Measurements from ENCODE around the gene PCK1. TPM values are rescaled to one million over a fixed set of nuclear protein-coding genes. Genes with fewer than 3 reads are reported as not detected.

Gene PCK1
- total RNA-seq, 2 donors from 2014 or later, result not detected

DNA sequence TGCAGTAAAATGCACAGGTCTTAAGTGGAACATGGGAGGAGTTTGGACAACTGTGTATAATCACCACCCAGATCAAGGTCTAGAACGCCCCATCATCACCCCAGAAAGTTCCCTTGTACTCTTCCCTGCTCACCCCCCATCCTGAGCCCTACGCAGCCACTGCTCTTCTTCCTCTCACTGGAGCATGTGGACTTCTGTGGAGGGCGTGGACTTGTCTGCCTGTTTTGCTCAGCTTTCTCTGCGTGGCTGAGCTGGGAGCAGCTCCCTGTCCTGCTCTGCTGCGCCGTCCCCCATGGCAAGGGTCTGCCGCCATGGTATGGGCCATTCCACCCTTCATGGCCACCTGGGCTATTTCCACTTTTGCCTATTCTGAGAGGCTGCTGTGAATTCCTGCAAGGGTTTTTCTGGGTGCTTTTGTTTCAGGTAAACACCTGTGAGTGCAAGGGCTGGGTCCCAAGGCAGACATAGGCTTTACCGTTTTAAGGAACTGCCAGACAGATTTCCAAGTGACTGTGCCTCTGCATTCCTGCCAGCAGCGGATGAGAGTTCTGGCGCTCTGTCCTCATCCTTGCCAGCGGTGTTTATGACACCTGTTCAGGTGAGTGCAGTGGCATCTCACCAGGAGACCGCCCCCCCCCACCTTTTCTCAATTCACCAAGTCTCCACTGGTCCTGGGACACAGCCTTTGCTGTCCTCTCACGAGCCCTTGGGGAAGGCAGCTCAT, 19.7 kb downstream of the PCK1 start:
- peaks cover 4% of the 10 kb centered on the region for H3K4me1 Mint-ChIP-seq
- ATAC-seq (no peak), DNase-seq (no peak)
- peaks cover 72% of the 10 kb centered on the region for H3K27me3 Mint-ChIP-seq
- H3K9me3 ChIP-seq (ENCODE audit: control insufficient read depth, low read length, poor library complexity, severe bottlenecking), result no peaks in the 10 kb centered on the region
- peaks cover 4% of the 10 kb centered on the region for H3K36me3 Mint-ChIP-seq (ENCODE audit: low read depth)
- H3K27ac Mint-ChIP-seq, result no peak overlapping the region
- H3K4me3 Mint-ChIP-seq, result no peak overlapping the region

DNA sequence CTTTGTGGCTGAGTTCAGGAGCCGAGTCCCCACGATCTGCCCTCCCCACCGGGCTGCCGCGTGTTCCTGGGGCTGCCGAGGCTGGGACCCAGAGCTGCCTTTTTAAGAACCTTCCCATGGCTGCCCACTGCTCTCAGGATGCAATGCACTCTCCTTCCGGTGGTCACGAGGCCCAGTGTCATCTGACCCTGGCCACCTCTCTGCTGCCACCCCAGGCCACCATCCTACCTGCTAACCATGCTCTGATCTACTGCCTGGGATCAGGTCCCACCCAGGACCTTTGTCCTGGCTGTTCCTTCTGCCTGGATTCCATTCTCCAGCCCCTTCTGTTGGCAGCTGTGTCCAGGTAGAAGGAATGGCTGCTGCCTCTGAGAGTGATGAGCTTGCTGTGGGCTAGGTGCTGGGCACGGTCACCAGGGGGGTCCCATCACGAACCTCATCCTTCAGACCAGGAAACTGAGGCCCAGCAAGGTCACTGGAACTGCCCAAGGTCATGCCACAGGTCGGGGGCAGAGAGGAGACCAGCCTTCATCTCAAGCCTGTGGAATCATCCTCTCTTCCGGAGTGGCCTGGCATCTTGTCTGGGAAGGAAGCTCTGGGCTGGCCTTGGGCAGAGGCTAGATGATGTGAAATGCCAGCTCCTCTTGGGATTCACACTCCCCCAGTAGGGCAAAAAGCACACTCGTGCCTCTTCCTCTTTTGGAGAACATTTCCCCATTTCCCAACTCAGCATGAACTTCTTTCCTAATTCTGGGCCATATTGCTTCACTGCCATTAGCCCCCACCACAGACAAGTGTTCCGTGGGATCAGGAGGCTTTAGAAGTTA, 20.5 kb downstream of the PCK1 start:
- no peak for ATAC-seq
- Mint-ChIP-seq H3K27me3 (peaks cover 73% of the 10 kb centered on the region), H3K27ac (no peak overlapping the region), H3K4me1 (peaks cover 4% of the 10 kb centered on the region), H3K36me3 (ENCODE audit: low read depth) (peaks cover 4% of the 10 kb centered on the region), H3K4me3 (no peak overlapping the region)
- no peaks in the 10 kb centered on the region for H3K9me3 ChIP-seq (ENCODE audit: control insufficient read depth, low read length, poor library complexity, severe bottlenecking)
- DNase-seq, result no peak

DNA sequence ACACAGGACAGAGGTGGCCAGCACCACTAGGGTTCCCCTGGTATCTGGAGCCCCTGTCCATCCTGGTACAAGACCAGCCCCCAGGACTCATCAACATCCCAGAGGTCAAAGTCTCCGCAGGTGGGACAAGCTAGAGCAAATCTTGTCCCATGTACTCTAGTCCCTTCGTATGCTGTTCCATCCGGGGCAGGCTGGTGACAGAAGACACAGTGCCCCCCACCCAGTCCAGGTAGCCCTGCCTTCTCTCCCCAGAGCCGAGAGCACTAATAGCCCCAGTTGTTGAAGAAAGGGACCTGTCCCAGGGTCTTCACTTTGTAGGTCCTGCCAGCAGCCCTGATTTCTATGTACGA, 21.1 kb downstream of the PCK1 start:
- peaks cover 76% of the 10 kb centered on the region for H3K27me3 Mint-ChIP-seq
- DNase-seq (no peak), ATAC-seq (no peak)
- peaks cover 4% of the 10 kb centered on the region for H3K4me1 Mint-ChIP-seq
- H3K27ac Mint-ChIP-seq, result no peak overlapping the region
- peaks cover 4% of the 10 kb centered on the region for H3K36me3 Mint-ChIP-seq (ENCODE audit: low read depth)
- H3K4me3 Mint-ChIP-seq, result no peak overlapping the region
- no peaks in the 10 kb centered on the region for H3K9me3 ChIP-seq (ENCODE audit: control insufficient read depth, low read length, poor library complexity, severe bottlenecking)

DNA sequence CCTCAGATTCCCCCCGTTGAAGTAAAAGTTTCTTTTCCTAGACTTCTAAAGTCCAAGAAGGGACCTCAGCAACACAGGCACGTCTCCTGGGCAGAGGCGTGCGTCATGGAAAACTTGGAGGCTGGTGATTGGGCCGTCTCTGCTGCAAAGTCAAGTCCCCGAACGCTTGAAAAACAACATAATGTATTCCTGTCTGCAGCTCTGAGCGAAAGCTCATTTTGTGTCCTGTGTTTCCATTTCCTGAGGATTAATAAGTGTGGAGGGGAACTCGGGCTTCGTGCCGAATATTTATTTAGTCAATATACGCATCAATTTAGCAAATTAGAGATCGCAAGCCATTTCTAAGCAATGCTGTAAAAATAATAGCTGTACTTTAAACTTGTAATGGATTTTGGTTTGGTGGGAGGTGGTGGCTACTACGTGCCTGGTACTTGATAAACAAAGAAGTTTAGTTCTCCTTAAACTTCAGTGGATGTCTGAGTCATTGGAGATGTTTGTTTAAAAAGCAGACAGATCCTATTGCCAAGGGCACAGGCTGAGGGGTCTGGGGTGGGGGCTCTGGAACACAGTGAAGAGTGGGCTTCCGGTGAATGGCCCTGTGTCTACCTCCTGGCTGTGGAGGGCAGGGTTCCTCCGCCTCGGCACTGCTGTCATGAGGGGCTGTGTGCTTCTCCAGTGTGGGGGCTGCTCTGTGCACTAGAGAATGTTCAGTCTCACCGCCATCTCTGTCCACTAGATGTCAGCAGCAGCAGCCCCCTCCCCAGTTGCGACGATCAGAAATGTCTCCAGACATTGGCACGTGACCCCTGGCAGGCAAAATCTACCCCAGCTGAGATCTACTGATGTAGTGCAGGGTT, 21.8 kb downstream of the PCK1 start:
- Mint-ChIP-seq H3K4me1 (peaks cover 4% of the 10 kb centered on the region), H3K27ac (no peak overlapping the region), H3K4me3 (no peak overlapping the region), H3K27me3 (peaks cover 80% of the 10 kb centered on the region), H3K36me3 (ENCODE audit: low read depth) (peaks cover 4% of the 10 kb centered on the region)
- DNase-seq, result no peak
- no peak for ATAC-seq
- no peaks in the 10 kb centered on the region for H3K9me3 ChIP-seq (ENCODE audit: control insufficient read depth, low read length, poor library complexity, severe bottlenecking)

DNA sequence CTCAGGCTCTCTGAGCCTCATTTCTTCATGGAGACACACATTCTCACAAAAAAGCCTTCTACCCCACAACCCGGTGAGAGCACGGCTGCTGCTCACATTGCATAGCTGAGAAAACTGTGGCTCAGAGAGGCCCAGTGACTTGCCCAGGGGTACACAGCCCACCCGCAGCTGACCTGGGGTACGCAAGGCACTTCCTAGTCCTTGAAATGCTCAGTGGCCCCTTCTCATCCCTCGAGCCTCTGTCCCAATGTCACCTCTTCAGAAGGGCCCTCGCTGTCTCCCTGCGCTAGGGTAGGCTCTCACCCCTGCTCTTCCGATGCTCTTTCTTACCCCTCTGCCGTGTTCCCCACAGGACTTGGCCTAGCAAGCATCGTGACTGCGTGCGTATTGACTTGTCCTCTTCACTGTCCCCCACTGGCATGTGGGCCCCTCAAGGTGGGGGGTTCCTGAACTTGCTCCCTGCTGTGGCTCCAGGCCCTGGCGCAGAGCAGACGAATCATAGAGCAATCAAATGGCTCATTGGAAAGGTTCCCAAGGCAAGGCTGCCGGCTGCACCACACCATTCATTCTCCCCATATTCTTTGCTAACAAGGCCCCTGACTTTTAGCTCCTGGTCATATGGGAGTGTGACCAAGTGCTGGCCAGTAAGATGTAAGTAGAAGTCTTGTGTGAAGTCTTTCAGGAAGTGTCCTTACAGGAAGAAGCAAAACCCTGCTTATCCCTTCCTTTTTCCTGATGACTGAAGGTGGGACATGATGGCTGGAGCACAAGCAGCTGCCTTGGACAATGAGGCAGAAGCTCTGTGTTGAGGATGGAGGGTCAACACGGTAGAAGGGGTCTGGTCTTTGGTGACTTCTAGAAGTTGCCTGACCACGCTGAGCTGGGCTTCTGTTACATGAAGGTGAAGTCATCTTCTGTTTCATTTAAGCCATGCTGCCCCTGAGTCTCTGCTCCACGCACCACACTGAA, 22.7 kb downstream of the PCK1 start:
- ATAC-seq (no peak), DNase-seq (no peak)
- H3K4me1 Mint-ChIP-seq, result peaks cover 4% of the 10 kb centered on the region
- H3K4me3 Mint-ChIP-seq, result no peak overlapping the region
- H3K27me3 Mint-ChIP-seq, result peaks cover 76% of the 10 kb centered on the region
- peaks cover 4% of the 10 kb centered on the region for H3K36me3 Mint-ChIP-seq (ENCODE audit: low read depth)
- H3K9me3 ChIP-seq (ENCODE audit: control insufficient read depth, low read length, poor library complexity, severe bottlenecking), result no peaks in the 10 kb centered on the region
- no peak overlapping the region for H3K27ac Mint-ChIP-seq

DNA sequence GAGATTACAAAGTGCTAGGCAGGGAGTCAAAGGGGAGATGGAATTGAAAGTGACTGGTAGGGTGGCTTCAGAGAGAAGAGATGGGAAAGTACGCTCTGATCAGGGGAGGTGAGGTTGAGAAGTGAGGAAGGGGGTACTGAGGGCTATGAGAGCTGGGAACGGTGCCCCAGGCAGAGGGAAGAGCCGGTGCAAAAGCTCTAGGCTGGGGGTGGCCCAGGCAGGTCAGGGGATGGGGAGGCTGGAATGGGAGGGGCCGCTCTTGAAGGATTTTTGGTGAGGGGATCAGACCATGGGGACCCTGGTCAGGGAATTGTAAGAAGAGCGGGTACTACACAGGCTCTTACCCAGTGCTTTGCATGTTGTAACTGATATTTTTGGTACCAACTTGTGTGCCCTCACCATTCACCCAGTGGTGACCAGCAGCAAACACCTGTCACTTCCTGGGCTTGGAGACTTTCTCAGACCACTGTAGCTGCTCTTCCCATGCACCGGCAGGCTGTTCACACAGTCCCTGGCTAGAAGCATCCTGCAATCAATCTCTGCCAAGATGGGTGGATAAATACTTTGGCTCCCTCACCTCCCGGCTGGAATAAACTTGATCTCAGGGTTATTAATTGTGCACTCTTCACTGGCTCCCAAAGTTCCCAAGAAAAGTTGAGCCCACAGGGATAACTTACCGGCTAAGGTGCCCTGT, 24.0 kb downstream of the PCK1 start:
- ATAC-seq (no peak), DNase-seq (no peak)
- H3K4me3 Mint-ChIP-seq, result no peak overlapping the region
- no peaks in the 10 kb centered on the region for H3K9me3 ChIP-seq (ENCODE audit: control insufficient read depth, low read length, poor library complexity, severe bottlenecking)
- H3K27me3 Mint-ChIP-seq, result peaks cover 65% of the 10 kb centered on the region
- H3K4me1 Mint-ChIP-seq, result peaks cover 4% of the 10 kb centered on the region
- no peak overlapping the region for H3K27ac Mint-ChIP-seq
- H3K36me3 Mint-ChIP-seq (ENCODE audit: low read depth), result peaks cover 4% of the 10 kb centered on the region

DNA sequence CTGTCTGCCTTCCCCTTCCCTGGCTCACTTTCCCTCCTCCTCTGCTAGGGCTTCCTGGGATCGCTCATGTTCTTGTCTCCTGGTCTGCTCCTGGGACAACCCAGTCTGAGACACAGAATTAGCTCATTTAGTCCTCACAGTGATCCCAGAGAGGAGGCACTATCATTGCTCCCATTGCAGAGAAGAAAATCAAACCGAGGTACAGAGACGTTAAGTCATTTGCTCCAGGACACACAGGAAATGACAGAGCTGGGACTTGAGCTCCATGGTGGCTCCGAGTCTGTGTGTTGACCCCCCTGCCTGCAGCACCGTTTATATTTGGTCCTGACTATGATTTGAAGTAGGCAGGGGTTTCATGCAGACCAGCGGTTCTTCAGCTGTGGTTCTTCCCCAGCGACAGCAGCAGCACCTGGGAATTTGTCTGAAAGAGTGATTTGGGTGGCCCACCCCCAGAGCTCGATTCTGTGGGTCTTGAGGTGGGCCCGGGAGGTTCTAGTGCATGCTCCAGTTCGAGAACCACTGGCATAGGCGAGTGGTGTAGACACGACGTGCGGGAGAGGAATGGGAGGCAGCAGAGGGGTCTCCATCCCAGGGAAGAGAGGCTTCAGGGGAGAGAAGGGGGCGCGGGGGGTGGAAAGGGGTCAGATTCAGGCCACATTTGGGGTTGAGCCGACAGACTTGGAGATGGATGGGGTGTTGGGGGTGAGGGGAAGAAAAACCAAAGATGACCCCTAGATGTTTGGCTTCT, 24.7 kb downstream of the PCK1 start:
- ATAC-seq (no peak), DNase-seq (no peak)
- Mint-ChIP-seq H3K36me3 (ENCODE audit: low read depth) (peaks cover 4% of the 10 kb centered on the region), H3K27me3 (peaks cover 57% of the 10 kb centered on the region), H3K4me3 (no peak overlapping the region), H3K4me1 (peaks cover 4% of the 10 kb centered on the region), H3K27ac (no peak overlapping the region)
- no peaks in the 10 kb centered on the region for H3K9me3 ChIP-seq (ENCODE audit: control insufficient read depth, low read length, poor library complexity, severe bottlenecking)

DNA sequence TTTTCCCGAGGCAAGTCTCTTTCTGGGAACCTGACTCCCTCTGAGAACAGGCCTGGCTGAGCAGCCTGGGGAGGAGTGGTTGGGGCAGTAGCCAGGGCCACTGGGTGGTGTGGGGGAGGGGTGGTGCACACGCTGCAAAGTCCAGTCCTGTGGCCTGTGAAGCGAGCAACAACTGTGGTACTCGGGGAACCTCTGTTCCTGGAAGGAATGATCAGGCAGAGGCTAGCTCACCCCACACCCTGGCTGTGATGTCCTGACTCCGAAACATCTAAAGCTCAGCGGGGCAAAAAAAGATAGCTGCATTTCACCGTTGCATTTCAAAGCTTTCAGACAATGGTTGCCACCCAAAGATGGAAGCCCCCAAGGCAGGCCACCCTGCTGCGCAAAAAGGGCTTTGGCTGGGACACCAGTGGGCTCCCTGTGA, 25.5 kb downstream of the PCK1 start:
- H3K4me3 Mint-ChIP-seq, result no peak overlapping the region
- peaks cover 4% of the 10 kb centered on the region for H3K36me3 Mint-ChIP-seq (ENCODE audit: low read depth)
- ATAC-seq, result no peak

DNA sequence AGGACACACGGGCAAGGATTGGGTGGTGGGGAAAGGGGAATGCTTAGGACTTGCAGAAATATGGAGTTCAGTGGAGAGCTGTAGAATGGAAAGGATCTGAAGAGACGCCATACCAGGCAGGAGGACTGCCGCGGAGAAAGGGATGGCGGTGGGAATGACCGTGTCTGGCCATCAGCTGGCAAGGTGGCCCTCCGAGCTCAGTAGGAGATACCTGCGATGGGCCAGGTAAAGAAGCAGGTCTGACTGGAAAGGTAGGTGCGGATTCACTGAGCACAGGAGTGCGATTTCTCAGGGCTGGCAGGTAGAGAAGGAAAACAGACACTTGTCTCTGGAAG, 26.0 kb downstream of the PCK1 start:
- H3K27me3 Mint-ChIP-seq, result peaks cover 45% of the 10 kb centered on the region

More for the DNA sequence above, 25.5 kb downstream of the PCK1 start:
- peaks cover 50% of the 10 kb centered on the region for H3K27me3 Mint-ChIP-seq
- DNase-seq, result no peak
- H3K9me3 ChIP-seq (ENCODE audit: control insufficient read depth, low read length, poor library complexity, severe bottlenecking), result no peaks in the 10 kb centered on the region
- peaks cover 7% of the 10 kb centered on the region for H3K4me1 Mint-ChIP-seq
- H3K27ac Mint-ChIP-seq, result no peak overlapping the region

DNA sequence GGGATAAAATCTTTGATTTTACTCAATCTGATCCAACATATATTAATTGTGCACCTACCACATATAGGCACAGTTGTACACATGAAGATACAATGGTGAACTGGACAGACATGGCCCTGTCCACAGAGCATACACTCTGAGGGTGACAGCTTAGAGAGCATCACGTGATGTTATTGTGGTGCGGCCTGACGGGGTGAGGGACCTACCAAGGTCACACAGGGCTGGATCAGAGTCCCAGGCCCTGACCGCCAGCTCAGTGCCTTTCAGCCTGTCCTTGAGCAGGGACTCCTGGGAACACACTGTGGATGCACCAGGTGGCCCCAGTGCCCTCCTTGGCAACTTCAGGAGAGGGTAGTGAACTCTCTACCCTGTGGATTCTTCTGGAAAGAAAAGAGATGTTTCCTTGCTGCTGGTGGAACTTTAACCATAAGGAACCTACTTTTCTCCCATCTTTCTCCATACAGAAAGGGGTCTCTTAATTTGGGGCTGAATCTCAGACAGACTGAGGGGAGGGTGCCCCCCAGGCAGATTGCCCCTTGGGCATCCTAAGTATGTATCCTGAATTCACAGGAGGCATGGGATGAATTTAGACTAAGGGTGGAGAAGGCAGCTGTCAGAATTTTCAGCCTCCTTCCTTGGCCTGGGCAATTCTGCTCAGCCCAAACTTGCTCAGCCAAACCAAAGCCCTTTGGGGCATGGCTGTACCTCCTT, 26.5 kb downstream of the PCK1 start:
- ATAC-seq (no peak), DNase-seq (no peak)
- H3K27me3 Mint-ChIP-seq, result peaks cover 40% of the 10 kb centered on the region
- peaks cover 9% of the 10 kb centered on the region for H3K4me1 Mint-ChIP-seq
- no peak overlapping the region for H3K4me3 Mint-ChIP-seq
- no peak overlapping the region for H3K27ac Mint-ChIP-seq
- no peaks in the 10 kb centered on the region for H3K9me3 ChIP-seq (ENCODE audit: control insufficient read depth, low read length, poor library complexity, severe bottlenecking)
- peaks cover 4% of the 10 kb centered on the region for H3K36me3 Mint-ChIP-seq (ENCODE audit: low read depth)

More for the DNA sequence above, 26.0 kb downstream of the PCK1 start:
- H3K27ac Mint-ChIP-seq, result no peak overlapping the region
- peaks cover 9% of the 10 kb centered on the region for H3K4me1 Mint-ChIP-seq
- H3K36me3 Mint-ChIP-seq (ENCODE audit: low read depth), result peaks cover 4% of the 10 kb centered on the region
- H3K9me3 ChIP-seq (ENCODE audit: control insufficient read depth, low read length, poor library complexity, severe bottlenecking), result no peaks in the 10 kb centered on the region
- DNase-seq (no peak), ATAC-seq (no peak)
- H3K4me3 Mint-ChIP-seq, result no peak overlapping the region

DNA sequence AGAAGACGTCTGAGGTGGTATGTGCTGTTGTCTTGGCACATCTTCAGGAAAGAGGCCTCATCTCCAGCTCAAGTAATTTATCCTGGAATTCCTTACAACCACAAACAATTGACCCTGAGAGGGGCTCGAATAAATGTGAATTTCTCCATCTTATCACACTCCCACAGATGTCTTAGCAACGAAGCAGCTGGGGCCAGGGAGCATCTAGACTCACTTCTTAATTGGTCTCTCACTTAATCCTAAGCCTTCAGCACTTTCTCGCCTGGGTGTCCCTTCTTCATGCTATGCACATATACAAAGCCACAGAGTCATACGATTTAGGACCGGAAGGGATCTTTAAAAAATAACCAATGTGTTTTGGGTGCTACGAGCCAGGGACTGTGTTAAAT, 27.1 kb downstream of the PCK1 start:
- ATAC-seq, result no peak
- DNase-seq, result no peak
- no peak overlapping the region for H3K27ac Mint-ChIP-seq
- H3K36me3 Mint-ChIP-seq (ENCODE audit: low read depth), result peaks cover 4% of the 10 kb centered on the region
- no peaks in the 10 kb centered on the region for H3K9me3 ChIP-seq (ENCODE audit: control insufficient read depth, low read length, poor library complexity, severe bottlenecking)
- H3K4me1 Mint-ChIP-seq, result peaks cover 9% of the 10 kb centered on the region
- H3K27me3 Mint-ChIP-seq, result peaks cover 34% of the 10 kb centered on the region
- H3K4me3 Mint-ChIP-seq, result no peak overlapping the region
